HG03457 (cell line): Measurements from ENCODE around the gene RASA3.
"Not testable (repeated sequence)": the region's sequence is repeated elsewhere in the genome, so short reads cannot be mapped to it uniquely, and the experiment has no call there.

Experiments
- ATAC-seq: cut with Tn5 transposase; IDR thresholded peaks from one replicate; pipeline ENCODE4 v1.9.1; 2021; ENCODE audit warnings: moderate number of reproducible peaks; ENCODE audit not compliant: unreplicated experiment

Gene RASA3

GRCh38 chr13:113996912-113997745, 135.3 kb downstream of the RASA3 start:
- no peak for ATAC-seq

DNA sequence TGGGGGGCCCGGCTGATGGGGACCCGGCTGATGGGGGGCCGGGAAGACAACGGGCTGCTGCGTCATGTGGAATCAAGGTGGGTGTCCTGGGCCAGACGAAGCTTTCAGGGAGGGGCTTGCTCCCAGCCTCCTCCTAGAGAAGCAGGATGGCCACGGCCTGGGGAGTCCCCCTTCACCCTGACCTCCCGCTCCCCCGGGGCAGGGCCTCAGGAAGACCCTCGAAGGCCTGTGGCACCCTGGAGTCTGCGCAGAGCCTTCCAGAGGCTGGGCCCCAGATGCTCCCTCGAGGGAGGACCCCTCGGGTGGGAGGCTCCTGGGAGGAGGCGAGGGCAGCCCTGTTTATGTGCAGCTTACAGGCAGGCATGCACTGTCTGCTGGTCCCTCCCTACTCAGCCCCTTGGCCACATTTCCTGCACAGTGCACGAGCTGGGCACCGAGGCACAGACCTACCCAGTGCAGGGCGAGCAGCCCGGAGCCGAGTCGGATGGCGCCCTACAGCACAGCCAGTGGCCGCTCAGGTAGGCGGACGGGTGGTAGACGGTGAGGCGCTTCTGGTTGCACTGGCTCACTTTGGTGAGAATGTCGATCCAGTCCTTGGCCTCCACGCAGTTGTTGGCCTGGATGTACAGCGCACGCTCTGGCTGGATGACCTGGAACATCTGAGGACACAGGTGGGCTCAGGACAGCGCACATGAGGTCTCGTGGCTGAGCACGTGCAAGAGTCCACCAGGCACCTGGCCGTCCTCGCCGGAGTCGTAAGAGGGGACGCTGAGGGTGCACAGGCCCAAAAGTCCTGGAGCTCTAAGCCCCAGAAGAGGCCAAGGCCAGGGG, 136.1 kb downstream of the RASA3 start:
- ATAC-seq = no peak

DNA sequence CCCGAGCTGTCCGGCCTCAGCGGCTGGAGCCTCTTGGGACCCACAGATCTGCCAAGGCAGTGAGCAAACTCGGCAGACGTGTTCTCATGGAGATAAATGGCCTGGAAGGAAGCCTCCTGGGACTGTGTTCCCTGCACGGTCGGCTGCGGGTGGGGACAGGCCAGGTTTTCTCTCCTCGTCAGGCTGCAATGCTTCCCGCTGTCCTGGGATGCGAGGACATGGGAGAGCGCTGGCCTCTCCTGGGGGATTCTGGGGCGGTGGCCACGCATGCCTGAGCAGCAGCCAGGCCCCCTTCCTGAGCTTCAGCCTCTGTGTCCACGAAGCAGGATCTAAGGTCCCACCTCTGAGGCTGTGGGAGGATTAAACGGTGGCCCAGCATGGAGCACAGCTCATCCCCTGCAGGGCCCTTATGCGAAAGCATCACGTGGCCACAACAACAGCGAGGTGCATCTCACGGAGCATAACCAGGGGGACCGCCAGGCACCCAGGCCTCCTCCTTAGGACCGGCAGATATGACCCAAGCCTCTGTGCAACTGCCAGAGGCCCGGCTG, 137.3 kb downstream of the RASA3 start:
- no peak for ATAC-seq

DNA sequence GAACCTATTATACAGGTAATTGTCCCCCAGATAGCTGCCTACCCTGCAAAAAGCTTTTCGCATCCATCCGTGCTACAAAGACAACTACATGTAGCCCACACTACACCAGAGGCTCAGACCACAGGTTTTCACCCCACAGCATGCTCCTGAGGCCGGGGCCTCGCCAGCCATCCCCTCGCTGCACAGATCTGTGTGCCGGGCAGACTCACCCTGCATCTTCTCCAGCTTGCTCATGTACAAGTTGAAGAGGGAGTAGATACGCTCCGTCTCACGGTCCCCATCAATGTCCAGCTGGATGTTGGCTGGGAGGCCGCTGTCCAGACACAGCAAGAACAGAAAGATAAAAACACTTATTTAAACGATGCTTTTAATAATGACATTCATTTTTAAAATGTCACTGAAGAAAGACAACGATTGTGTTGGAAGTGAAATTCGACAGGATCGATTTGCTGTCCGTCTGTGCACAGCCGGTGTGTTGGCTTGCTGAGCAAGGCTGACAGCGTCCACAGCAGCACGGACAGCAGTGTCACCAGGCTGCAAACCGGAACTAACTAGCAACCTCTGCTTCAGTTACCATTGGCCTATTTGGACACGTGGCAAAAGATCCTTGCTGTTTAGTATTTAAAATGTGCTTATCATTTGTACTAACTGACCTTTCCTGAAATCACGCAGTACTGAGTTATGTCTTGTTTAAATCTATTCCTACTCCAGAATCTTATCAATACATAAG, 140.0 kb downstream of the RASA3 start:
- ATAC-seq = no peak

GRCh38 chr13:113991676-113992179, 140.7 kb downstream of the RASA3 start:
- no peak for ATAC-seq

DNA sequence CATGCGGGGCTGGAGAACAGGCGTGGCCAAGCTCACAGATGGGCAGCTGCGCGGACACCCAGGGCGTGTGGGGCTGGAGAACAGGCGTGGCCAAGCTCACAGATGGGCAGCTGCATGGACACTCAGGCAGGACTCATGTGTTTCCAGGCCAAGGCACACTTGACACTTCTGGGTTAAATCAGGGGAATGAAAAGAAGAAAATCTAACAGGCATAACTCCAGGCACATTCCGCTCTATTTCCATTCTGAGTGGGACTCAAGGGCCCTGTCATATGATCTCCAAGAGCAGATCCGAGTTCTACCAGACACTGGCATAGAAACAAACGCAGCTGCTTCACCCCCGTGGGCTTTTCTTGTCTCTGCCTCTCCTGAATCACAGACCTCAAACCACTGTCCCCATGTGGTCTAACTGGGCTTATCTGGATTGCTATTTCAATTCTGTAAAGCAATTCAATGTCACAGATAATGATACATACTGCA, 141.2 kb downstream of the RASA3 start:
- no peak for ATAC-seq

GRCh38 chr13:113990321-113990837, 142.0 kb downstream of the RASA3 start:
- ATAC-seq = no peak

GRCh38 chr13:113989585-113990300, 142.7 kb downstream of the RASA3 start:
- no peak for ATAC-seq

DNA sequence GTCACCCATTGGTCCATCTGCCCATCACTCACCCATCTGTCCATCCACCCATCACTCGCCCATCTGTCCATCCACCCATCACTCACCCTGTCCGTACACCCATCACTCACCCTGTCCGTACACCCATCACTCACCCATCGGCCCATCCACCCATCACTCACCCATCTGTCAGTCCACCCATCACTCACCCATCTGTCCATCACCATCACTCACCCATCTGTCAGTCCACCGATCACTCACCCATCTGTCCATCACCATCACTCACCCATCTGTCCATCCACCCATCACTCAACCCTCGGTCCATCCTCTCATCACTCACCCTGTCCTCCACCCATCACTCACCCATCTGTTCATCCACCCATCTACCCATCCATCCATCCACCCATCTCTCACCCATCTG, 143.6 kb downstream of the RASA3 start:
- not testable (repeated sequence) for ATAC-seq

DNA sequence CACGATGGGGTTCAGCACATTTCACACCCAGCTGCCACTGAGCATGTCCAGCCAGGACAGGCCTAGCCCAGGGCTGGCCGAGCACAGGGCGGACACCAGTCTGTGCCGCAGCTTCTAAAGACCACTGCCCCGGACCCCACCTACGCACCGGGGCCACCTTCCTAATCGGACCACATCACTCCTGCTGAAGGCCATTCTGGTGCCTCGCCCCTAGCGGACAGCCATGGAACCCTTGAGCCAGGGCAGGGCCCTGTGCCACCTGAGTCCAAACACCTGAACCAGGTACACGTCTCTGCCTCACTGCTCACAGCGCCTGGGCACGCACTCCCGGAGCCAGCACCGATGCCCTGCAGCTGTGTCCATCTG, 150.1 kb downstream of the RASA3 start:
- ATAC-seq = no peak

DNA sequence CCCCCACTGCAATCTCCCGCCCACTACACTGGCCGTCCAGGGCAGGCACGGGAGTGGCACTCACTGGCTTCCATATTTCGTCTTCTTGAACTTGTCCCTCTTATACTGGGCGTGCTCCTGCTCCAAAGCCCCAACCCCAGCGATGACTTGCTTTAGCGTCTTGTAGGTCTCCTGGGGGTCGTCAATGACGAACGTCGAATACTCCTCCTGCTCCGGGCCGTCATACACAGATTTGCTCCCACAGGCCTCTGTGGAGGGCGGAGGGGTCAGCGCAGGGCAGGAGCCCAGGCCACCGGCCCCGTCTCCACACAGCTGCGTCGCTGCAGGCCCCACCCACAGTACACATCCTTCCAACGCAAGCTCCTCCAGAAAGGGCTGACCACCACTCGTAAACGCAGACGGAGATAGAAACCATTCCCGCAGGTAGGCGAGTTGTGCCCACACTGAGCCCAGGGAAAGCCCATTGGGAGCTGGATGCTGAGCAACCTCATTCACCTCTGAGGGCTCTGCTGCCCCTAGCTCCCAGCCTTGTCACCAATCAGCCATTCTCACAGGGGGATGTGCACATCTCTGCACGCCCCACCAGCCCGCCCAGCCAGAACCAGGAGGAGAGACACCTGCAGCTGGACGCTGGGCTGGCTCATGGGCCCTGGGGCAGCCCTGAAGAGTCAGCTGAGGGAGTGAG, 150.7 kb downstream of the RASA3 start:
- ATAC-seq = no peak

- no peak for ATAC-seq
Observed at GRCh38 chr13:113981194-113981605, 151.2 kb downstream of the RASA3 start.

DNA sequence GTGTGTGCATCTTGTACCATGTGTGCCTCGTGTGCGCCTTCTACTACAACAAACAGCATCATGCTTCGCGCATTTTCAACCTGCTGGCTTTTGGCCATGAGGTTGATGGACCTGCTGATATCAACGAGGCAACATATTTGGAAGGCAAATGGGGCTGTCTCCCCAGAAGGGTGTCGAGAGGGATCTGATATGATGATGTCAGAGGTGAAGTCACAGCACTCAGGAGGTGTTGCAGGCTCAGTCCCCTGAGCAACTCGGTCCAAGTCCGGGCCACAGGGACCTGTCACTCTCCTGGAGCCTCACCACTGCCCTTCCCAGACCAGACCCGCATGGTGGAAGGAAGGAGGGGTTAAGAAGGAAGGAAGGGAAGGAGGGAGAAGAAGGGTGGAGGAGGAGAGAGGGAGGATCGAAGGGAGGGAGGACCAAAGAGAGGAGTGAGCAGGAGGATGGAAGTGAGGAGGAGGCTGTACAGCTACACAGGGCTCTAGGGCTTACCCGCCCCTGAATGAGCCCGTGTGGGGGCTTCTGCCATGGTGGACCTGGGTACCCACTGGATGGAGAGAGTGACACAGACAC, 151.8 kb downstream of the RASA3 start:
- ATAC-seq = no peak

DNA sequence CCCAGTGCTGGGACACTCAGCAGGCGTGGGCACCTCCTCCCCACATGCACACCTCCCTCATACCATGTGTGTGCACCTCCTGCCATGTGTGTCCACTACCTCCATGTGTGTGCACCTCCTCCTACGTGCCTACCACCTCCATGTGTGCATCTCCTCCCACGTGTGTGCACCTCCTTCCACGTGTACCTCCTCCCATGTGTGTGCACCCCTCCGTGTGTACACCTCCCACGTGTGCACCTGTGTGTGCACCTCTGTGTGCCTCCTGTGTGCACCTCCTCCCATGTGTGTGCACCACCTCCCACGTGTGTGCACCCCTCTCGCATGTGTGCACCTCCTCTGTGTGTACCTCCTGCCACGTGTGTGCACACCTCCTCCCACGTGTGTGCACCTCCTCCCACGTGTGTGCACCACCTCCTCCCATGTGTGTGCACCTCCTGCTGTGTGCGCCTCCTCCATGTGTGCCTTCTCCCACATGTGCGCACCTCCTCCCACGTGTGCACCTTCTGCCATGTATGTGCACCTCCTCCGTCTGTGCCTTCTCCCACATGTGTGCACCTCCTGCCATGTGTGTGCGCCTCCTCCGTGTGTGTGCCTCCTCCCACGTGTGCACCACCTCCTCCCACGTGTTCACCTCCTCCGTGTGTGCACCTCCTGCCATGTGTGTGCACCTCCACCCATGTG, 152.5 kb downstream of the RASA3 start:
- no peak for ATAC-seq

DNA sequence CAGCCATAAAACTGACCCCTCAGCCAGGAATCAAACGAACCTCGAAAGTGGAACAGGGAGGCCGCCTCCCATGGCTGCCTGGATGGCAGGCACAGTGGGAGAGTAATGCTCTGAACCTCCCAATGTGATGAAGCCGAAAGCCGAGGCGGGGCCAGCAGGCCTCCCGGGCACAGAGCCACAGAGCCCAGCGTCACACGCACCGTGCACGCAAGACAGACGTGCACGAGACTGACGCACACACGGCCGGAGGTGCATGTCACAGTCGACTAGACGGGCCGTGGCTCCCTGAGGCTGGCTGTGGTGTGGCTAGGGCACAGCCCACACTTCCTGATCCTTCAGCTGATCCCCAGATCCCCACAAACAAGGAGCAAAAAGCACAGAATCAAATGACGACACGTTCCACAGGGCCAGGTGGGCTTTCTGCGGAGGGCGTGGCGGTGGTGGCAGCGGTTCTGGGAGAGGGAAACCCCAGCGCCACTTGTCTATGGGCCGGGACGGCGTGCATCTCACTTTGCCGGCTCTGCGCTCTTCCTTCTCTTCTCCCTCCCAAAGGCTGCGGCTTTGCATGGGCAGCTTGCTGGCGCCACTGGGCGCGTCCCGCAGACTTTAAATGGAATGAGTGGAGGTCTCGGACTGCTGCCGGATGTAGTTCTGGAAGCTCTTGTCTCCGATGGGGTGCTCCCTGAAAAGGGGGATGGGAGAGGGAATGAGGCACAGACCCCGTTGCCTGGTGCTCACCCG, 153.5 kb downstream of the RASA3 start:
- no peak for ATAC-seq

DNA sequence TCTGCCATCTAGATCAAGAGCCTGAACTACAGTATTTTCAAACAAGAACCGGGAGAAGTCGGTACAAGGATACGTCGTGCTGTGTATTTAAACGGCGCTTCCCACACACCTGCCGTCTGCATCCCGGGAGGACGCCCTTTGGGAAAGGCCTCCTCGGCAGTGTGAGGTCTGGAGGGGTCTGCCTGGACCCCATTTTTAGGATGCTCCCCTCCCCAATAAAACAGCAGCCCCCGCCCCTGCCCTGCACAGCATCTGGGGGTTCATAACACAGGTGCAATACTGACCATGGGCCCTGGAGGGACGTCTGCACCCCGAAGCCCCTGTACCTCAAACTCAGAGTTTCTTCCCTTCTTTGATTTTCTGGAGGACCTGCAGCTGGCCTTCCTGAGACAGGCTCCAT, 154.4 kb downstream of the RASA3 start:
- ATAC-seq = no peak

DNA sequence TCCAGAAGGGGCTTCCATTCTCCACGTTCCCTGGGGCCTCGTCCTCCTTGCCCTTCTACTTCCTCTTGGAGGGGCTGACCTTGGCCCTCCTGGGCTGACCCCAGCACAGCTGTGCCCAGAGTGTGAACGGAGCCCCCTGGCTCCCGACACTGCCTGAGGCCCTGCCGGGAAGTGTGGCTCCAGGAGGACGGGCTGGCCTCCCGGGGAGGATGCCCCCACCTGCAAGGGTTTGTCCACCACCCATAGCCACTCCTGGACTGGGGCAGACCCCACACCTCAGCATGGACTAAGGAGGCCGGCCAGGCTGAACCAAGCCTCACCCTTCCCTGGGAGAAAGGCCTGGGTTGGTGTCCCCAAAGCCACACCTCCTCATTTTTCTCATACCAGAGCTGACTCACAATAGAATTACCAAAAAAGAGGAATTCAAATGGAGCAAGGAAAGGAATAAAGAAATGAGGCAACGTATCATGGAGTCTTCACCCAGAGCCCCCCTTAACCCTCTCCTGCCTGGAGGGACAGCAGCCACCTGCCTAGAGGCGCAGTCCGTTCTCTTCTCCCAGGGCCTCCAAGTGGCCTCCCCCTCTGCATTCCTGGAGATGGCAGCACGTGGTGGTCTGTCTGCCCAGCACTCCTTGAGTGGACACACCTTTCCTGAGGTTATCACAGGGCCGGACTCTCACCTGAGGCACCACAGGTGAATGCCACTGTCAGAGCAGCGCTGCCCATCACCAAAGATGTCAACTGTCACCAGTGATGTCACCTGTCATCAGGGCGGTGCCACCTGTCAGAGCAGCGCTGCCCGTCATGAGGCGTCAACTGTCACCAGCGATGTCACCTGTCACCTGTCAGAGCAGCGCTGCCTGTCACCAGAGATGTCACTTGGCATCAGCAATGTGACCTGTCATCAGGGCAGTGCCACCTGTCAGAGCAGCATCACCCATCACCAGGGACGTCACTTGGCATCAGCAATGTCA, 155.4 kb downstream of the RASA3 start:
- ATAC-seq = no peak
